GM21528 (cell line): ENCODE measurements around the gene MTCL1.

ENCODE experiments used
- ATAC-seq: cut with Tn5 transposase; IDR thresholded peaks from one replicate; pipeline ENCODE4 v1.9.1; 2021; ENCODE audit warnings: mild to moderate bottlenecking, moderate library complexity; ENCODE audit not compliant: unreplicated experiment, low FRiP score

Gene MTCL1

DNA sequence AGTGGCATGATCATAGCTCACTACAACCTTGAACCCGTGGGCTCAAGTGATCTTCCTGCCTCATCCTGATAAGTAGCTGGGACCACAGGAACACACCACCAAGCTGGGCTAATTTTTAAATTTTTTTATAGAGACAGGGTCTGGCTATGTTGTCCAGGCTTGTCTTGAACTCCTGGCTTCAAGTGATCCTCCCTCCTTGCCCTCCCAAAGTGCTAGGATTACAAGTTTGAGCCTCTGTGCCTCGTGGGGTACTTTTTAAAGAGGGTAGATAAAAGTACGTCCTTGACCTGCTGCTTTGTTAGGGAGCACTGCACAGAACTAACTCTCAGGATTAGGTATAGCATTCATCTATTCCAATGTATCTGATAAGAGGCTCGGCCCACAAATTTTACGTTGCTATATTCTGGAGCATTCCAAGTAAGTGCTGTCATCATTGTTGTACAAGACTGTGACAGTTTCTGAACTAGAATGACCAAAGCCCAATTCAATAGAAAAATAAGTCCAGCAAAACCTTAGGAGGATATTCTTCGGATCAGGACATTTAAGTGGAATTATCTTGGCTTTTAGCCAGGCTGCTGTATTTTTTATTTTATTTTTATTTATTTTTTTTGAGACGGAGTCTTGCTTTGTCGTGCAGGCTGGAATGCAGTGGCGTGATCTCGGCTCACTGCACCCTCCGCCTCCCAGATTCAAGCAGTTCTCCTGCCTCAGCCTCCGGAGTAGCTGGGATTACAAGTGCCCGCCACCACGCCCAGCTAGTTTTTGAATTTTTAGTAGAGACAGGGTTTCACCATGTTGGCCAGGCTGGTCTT is 4.1 kb downstream of the MTCL1 start:
- ATAC-seq: no peak

DNA sequence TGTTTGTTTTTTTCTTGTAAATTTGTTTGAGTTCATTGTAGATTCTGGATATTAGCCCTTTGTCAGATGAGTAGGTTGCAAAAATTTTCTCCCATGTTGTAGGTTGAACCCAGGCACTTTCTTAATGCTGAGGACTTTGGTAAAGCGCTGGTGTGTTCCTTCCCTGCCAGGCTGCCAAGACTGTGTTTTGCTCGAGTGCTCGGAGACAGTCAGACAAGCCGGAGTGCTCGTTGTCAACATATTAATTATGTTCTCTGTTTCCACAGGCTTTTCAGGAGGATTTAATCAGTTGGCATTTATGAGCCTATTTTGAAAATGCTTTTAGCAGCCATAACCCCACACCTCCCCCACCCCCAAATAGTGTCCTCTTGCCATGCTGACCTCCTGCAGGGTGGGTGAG is 6.4 kb downstream of the MTCL1 start:
- no peak for ATAC-seq

- ATAC-seq: no peak
Measured at GRCh38 chr18:8713691-8714090, 8.3 kb downstream of the MTCL1 start.

DNA sequence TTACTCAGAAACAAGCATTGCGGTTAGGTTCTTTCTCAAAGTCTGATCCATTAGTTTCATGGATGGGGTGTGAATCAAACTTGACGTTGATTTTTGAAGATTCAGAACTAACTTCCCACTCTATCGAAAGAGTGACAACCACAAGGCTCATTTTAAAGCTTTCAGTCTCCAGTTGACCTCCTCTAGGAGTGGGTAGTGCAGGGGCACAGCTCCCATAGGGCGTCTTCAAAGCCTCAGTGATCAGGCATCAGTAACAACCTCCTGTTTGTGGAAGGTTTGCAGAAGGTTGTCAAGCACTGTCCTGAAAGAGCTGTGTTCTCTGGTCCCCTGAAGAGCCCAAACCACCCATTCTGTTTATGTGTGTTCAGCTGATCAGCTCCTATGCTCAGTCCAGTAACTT is 10.2 kb downstream of the MTCL1 start:
- no peak for ATAC-seq

DNA sequence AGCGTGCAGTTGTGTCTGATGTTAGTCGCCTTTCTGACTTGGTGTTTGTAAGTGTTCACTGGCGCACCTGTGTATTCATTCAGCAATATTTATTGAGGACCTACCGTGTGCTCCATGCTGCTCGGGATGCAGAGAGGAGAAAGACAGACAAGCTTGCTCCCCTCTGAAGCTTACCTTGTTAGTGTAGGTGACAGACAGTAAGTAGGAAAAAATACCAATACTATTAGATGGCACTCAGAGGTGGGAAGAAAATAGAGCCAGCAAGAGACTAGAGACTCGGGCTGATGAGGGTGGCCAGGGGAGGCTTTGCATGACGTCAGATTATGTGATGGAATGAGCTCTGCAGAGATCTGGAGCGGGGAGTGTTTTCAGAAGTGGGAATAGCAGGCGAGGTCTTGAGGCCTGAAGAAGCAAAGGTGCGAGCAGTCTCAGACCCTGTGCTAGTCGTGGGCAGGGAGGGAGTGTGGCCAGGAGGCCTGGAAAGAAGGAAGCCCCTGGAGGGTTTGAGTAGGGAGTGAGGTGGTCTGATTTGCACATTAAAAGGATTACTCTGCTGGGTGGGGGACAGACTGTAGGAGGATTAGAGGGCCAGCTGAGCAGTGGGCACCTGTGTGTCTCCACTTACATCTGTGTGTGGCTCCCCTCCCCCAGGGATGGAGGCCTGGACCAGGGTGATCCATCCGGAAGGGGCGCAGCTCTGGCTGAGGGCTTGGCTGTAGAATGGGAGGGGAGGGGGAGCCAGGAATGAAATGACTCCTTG is 11.8 kb downstream of the MTCL1 start:
- ATAC-seq: no peak

DNA sequence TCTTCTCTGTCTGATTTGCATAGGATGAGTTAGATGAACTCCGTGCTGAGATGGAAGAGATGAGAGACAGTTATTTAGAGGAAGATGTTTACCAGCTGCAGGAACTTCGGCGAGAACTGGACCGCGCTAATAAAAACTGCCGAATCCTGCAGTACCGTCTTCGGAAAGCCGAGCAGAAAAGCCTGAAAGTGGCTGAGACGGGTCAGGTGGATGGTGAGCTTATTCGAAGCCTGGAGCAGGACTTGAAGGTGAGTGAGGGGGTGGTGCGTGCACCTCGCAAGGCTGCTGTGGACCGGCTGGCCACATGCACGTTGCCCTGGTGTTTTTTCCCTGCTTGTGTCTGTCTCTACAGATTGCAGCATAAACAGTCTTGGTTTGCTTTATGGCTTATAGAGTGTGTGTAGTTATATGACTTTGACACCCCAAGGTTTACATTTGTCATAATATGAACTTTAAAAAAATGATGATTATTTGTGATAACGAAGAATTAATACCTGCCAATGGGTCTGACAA is 13.1 kb downstream of the MTCL1 start:
- ATAC-seq: no peak

GRCh38 chr18:8719192-8719591 is 13.8 kb downstream of the MTCL1 start:
- ATAC-seq: no peak

- no peak for ATAC-seq
Measured at GRCh38 chr18:8720141-8720540, 14.8 kb downstream of the MTCL1 start.

DNA sequence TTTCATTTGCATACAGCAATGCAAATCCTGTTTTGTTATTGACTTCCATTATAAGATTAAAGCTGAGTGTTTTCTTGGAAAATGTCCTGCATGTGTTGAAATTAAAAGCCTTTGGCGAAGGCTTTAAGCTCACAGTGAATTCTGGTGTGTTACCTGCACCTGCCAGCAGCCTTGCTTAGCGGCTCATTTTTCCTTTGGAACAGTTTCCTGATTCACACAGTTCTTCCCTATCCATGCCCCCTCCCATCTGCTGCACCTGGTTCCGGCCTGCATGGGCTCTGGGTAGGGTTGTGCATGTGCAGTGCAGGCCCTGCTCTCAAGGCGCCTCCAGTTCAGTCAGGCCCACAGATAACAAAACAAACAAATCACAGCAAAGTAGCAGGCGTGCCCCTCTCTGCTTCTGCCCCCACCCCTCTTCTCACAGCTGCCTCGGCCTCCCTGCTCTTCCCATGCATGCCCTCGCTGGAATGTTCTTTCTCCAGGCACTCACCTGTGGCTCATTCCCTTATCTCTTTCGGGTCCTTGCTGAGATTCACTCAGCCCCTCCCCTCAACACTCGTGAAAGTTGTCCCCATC is 15.8 kb downstream of the MTCL1 start:
- ATAC-seq: no peak

GRCh38 chr18:8721716-8722115 is 16.4 kb downstream of the MTCL1 start:
- ATAC-seq: no peak

GRCh38 chr18:8722946-8723820 is 17.8 kb downstream of the MTCL1 start:
- no peak for ATAC-seq

DNA sequence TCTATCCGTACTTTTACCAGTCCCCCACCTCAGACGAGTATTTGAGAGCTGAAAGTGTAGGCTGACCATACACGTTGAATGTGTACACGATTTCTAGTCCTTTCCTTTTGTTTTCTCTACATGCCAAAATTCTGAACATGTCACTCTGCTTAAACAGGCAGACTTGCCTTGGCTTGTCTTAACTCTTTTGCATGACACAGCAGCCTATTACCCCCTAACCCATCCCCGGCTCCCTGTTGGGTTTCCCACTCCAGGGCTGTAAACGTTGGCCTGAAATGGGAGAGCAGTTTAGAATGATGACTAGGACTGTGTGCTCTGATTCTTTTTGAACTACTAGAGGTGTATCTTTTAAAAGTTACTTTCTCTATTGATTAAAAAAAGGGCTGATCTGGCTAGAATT is 19.1 kb downstream of the MTCL1 start:
- ATAC-seq: no peak

GRCh38 chr18:8726281-8726680 is 20.9 kb downstream of the MTCL1 start:
- ATAC-seq: no peak

- ATAC-seq: no peak
Measured at GRCh38 chr18:8726963-8727705, 21.8 kb downstream of the MTCL1 start.

DNA sequence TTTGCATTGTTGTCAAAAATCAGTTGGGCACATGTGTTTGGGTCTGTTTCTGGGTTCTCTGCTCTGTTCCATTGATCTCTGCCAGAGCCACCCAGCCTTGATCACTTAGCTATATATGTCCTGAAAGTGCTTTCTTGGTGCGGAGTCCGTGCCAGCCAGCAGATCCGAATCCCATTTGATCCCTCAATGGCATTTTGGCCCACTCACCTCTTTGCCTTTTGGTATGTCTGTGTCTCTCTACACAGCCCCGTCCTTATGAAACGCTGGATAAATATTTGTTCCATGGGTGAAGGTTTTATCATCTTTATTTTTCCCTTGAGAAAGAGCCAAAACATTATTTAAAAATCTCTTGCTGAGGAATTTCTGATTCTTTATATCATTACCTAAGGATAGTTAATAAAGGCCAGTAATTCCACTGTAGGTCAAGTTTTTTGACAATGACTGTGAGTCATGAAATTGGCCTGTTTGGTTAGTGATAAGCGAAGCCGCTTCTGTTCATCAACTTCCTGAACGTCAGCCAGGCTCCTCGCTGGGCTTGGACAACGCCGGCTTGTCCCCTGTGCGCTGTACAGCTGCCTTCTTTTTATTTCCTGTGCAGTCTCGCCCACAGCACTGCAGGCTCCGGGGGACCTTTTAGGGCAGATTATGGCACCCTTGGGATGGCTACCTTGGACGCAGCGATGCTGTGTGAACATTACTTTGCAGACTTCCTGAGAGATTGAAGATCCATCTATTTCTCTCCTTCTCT is 24.9 kb downstream of the MTCL1 start:
- ATAC-seq: no peak

DNA sequence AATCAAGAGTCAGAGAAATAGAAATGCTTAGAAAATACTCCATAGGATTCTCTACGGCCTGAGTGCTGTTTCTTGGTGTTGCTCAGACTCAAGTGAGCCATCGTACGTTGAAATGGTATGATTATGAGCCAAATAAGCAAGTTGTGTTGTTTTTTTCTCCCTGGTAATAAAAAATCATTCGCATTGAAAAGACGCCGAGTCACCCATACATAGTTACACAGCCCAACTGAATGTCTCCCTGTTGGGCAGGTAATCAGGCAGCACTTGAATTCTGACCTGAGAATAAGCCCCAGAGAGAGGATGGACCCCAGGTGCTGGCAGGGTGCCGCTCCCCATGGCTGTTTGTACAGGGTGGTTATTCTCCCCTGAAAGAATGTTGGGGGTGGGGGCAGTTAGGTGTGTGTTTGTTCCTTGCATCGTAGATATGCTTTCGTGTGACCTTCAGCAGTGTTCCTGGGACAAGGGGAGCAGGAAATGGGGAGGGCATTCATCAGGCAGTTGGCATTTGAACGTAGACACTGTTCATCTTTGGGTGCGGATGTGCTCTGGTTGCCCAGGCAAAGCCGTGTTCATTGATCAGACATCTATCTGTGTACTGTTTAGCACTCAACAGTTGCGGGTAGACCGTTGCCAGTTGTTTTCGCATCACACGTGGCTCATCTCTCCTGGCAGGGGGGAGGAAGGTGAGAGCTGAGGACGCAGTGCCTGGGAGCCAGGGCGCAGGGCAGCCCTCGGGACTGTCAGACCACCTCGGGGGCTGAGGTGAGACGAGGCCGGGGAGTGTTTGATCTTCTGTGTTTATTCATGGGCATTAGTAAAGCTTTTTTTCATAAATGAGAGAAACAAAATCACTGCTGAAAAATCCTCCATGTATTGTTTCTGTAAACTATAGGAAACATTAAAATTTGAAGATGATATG is 27.3 kb downstream of the MTCL1 start:
- no peak for ATAC-seq

- no peak for ATAC-seq
Measured at GRCh38 chr18:8734496-8734895, 29.1 kb downstream of the MTCL1 start.

DNA sequence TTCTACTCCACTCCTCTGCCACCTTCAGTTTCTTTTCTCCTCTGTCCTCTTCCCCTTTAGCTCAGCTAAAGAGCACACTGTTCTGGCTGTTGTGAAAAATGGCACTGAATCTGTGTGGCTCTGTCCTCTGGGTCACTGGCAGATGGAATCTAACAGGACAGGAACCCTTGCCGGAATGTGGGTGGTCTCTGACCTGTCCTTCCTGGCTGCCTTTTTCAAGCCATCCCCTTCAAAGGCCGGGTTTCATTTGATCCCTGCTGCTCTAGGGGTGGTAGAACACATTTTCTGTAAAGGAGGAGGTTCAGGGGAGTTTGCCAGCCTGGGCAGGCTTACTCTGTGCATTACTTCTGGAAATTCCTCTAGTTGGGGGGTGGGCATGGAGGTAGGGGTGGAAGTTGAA is 29.9 kb downstream of the MTCL1 start:
- ATAC-seq: no peak
